ENCODE results near the gene MTCL1.

The MTCL1 gene

DNA sequence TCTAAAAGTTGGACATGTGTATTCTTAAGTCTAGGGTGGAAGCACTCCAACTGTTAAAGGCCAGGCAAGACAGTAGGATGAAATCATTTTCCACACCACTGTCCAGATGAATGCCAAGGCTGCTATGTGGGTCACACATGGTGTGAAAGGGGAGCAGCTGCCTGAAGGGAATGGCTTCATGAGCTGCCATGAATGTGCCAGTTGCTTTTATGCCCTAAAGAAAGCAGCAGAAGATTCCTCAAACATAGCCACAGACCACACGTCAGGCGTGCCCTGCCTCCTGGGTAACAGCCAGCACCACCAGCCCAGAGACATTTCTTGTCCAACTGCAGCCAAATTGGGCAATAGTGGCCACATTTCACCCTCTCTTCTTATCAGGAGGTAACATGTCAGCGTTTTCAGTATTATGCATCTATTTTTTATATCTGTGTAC lies 130.2 kb downstream of the MTCL1 start:
- DNase-seq (ENCODE audit: low spot score) = peak; percentile 79

GRCh38 chr18:8839281-8839680 lies 133.9 kb downstream of the MTCL1 start:
- no peak for DNase-seq (ENCODE audit: low spot score)

- no peak for DNase-seq (ENCODE audit: low spot score)
Measured at GRCh38 chr18:8841781-8842485, 136.6 kb downstream of the MTCL1 start.

- no peak for DNase-seq (ENCODE audit: low spot score)
Measured at GRCh38 chr18:8842506-8842905, 137.2 kb downstream of the MTCL1 start.

DNA sequence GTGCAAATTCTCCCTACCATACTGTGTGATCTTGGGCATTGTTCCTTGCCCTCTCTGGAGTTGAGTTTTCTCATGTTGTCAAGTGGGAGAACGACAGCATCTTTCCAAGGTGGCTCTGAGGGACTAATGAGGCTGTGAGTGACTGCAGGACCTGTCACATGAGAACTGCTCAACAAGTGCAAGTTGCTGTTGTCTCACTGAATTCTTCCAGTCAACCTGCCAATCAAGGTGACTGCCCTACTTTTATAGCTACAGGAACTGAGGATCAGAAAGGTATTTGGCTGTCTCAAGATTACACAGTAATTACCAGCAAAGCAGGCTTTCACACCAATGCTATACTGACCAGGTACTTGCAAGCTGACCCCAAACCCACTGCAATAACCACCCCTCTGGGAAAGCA lies 137.6 kb downstream of the MTCL1 start:
- no peak for DNase-seq (ENCODE audit: low spot score)

GRCh38 chr18:8844721-8845148 lies 139.4 kb downstream of the MTCL1 start:
- no peak for DNase-seq (ENCODE audit: low spot score)

DNA sequence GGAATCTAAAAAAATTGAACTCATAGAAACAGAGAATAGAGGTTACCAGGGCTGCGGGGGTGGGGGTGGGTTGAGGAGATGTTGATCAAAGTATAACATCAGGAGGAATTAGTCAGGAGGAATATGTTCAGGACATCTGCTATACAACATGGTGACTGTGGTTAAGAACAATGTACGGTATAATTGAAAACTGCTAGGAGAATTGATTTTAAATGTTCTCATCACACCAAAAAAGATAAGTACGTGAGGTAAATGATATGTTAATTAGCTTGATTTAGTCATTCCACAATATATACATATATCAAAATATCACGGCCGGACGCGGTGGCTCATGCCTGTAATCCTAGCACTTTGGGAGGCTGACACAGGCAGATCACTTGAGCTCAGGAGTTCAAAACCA lies 140.2 kb downstream of the MTCL1 start:
- no peak for DNase-seq (ENCODE audit: low spot score)

- DNase-seq (ENCODE audit: low spot score) = peak; percentile 64
Measured at GRCh38 chr18:8847066-8847755, 141.9 kb downstream of the MTCL1 start.

- DNase-seq (ENCODE audit: low spot score) = peak; percentile 35
Measured at GRCh38 chr18:8847900-8848299, 142.5 kb downstream of the MTCL1 start.

DNA sequence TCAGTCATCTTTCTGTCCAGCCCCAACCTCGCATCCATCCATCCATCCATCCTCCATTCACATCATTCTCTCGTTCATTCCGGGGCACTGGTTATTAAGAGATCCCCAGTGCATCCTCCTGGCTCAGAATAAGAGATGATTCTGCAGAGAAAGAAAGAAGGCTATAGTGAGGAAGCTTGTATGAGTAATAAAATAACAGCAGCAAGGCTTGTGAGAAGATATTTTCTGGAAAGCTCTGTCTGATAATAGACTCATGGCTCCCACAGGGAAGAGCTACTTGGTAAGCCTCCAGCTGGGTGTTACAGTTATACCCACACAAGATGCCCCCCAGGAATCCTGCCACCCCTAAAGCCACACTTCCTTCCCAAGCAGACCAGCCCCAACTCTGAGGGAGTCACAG lies 143.2 kb downstream of the MTCL1 start:
- peak; percentile 40 for DNase-seq (ENCODE audit: low spot score)

GRCh38 chr18:8849696-8850095 lies 144.3 kb downstream of the MTCL1 start:
- DNase-seq (ENCODE audit: low spot score) = peak; percentile 62

DNA sequence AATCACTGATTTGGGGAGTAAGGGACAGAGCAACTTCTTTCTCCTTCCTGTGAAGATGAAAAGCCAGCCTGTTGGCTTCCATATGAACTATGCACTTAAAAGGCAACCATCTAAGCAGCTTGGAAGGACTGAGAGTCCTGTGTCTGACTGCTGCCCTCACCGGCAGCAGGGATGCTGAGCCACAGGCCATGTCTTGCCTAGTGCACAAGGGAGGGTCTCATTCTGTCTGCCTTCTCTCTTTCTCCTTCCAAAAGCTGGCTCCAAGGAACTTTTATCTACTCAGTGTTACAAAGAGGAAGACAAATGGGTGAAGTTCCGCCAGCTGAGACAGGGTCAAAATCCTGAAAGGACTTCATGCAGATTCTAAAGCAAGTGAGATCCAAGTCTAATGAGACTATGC lies 146.3 kb downstream of the MTCL1 start:
- DNase-seq (ENCODE audit: low spot score) = no peak

GRCh38 chr18:8854550-8854949 lies 149.2 kb downstream of the MTCL1 start:
- DNase-seq (ENCODE audit: low spot score) = no peak

DNA sequence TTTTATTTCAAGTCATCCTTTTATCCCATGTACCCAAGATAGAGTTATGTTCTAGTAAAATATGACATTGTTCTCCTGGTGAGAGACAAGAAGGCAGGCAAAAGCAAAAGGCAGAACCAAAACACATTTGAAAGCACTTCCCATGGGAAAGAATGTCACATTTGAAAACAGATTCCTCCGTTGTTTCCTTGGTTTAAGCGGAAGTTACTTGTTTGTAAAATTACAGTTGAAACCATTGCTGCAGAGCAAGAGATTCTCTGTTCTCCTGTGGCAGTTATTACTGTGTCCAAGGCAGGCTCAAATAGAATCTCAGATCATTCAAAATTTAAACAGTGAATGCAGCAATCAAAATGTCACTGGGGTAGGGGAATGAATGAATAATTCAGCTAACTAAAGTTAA lies 149.6 kb downstream of the MTCL1 start:
- no peak for DNase-seq (ENCODE audit: low spot score)

DNA sequence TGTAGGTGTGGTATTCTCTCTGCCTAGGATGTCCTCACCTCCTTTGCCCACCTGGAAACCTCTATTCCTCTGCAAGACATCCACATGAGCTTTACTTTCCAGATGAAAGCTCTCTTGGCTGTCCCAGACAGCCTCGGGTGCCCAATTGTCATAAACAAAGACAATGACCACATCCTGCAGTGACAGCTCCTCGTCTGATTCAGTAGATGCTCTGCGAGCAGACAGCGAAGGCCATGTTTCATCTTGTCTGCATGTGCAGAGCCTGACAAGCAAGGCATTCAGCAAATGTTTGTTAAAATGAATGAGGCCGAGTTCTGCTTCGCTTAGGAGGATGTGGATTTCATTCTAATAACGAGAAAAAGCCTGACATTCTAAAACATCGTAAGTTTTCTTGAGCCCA lies 150.9 kb downstream of the MTCL1 start:
- DNase-seq (ENCODE audit: low spot score) = no peak

DNA sequence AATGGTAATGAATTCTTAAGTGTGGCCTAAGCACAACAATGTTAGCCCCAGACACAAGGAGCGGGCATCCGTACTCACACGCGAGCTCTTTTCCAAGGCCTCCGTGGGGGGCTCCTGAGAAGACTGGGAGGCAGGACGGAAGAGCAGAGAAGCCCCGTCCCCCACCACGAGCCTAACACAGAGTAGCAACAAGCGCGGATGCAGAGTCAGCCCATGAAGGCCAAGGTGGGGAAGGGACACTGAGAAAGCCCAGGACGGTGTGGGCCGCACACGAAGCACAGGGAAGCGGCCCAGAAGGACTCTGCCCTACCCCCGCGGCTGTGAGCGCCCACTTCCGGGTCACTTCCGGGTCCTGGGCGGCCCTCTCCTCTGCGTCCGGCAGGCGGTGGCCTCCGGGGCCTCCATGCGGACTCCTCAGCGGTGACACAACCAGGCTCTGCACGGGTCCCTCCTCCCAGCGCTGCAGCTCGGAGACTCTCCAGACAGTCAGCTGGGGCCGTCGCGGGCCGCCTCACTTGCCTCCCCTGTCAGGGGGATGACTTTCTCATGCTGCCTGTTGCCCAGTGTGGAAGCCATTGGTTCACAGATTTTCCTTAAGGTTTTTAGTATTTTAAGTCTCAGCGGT lies 151.5 kb downstream of the MTCL1 start:
- no peak for DNase-seq (ENCODE audit: low spot score)

DNA sequence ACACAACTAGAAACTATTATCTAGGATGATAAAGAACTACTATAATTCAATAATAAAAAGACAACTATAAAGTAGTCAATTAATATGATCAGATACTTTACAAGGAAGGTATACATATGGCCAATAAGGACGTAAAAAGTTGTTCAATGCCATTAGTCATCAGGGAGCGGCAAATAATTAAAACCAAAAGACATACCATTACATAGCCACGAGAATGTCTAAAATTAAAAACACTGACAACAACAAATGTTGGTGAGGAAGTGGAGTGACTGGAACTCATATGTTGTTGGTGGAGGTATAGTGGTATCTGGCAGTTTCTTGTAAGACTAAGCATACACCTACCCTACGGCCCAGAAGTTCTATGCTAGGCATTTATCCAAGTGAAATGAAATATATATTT lies 152.4 kb downstream of the MTCL1 start:
- no peak for DNase-seq (ENCODE audit: low spot score)

GRCh38 chr18:8858888-8859511 lies 153.6 kb downstream of the MTCL1 start:
- peak; percentile 90 for DNase-seq (ENCODE audit: low spot score)

DNA sequence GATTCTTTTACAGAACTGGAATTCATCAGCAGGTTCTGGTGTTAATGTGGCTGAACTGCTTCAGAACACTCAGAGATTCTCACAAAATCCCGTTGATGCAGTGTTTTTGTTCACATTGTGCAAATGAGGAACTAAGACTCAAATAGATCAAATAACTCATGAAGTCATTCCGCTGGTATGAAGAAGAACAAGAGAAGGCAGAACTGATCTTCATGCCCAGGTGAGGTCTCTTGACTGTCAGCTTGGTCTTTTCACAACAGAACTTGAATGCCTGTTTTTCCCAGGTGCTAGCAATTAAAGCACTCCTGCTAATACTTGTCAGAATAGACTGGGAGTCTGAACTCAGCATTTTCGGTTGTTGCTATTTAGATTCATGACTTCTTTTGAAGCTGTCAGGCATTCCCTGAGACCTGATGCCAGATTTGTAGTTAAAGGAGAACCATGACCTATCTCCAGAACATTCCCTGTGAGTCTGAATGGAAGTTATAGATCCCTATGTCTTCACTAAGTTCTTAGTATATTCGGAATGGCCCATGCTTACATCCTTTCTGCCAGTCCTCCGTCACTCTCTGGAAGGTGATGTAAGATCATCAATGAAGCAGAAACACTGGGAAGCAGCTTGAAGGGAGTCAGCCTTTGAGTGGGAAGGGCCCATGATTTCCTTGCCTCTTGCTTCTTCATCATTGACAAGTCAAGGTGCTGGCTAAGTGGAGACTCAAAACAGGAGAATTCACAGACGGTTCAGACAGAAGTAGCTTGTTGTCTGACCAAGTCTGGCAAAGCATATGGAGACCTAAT lies 155.7 kb downstream of the MTCL1 start:
- DNase-seq (ENCODE audit: low spot score) = no peak

- no peak for DNase-seq (ENCODE audit: low spot score)
Measured at GRCh38 chr18:8863427-8863826, 158.1 kb downstream of the MTCL1 start.

DNA sequence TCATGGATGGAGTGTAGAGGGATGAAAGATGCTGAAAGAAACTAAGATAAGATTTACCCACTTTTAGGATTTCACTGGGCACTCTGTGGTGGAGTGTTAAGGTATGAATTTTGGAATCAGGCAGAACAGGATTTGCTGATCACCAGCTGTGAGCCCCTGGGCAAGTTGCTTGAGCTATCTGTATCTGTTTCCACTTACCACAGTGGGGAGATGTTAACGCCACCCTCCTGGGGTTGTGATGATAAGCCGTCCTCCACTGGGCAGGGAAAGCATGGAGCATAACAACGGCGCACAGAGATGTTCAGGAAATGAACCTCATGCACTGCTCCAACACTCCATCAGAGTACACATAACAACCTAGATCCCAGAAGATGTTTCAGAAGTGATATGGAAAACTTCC lies 160.6 kb downstream of the MTCL1 start:
- DNase-seq (ENCODE audit: low spot score) = no peak

DNA sequence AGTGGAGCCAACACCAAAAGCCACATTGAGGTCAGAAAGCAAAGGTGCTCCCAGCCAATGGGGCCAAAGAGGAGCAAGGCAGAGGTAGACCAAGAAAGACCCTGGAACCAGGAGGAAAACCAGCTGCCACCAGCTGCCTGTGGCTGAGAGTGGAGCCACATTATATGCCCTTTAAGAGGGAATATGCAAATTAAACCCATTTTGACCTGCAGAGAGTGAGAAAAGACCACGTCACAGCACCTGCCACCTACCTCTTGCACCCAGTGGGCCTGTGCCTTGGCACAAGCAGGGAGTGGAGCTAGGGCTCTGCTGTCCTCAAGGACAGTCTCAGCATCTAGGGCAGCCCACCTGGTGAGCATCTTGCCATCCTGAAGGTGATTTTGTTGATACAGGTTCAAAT lies 161.3 kb downstream of the MTCL1 start:
- no peak for DNase-seq (ENCODE audit: low spot score)
